HepG2 (cell line): ENCODE measurements around the gene CEMP1. TPM values are rescaled to one million over a fixed set of nuclear protein-coding genes. Genes with fewer than 3 reads are reported as not detected.

Experiments
- ATAC-seq: fragments of 200-7000 bp; cut with Tn5 transposase; 3 replicates; pipeline ENCODE4 v1.9.1; 2020; ENCODE audit warnings: mild to moderate bottlenecking, moderate library complexity
- BruUV-seq: library from RNA; stranded (reverse); fragments of 400-500 nt; replicated peaks from 2 replicates; lab custom pipeline; 2021; lab: Mats Ljungman, UMichigan
- CTCF ChIA-PET: fragments of 300-600 bp; formaldehyde crosslinking; extraction: SDS; loops from one replicate; lab custom pipeline; 2021; ENCODE audit warnings: low total read pairs, inconsistent platforms, low intra/inter-chr PET ratio; lab: Yijun Ruan, JAX
- POLR2A ChIA-PET: fragments of 350-600 bp; sonication (Branson Sonifier 250); formaldehyde crosslinking; loops from one replicate; lab custom pipeline; 2020; ENCODE audit warnings: antibody characterized with exemption, inconsistent platforms; lab: Yijun Ruan, JAX
- DNase-seq: peaks from one replicate; pipeline ENCODE4 v3.0.0-alpha.2; 2015; ENCODE audit warnings: low spot score
- FAIRE-seq: peaks from 3 replicates; lab custom pipeline; 2011; peaks lifted over from hg19 to GRCh38; lab: Jason Lieb, UNC
- H2AFZ ChIP-seq: one replicate; pipeline ENCODE4 v1.6.1; 2011; ENCODE audit warnings: low read length, inconsistent platforms
- H3K27ac ChIP-seq: fragments of 300-600 bp; 3 replicates; pipeline ENCODE4 v1.8.0; 2011; ENCODE audit warnings: mixed run types, mild to moderate bottlenecking, mixed read lengths, low read length, inconsistent platforms; ENCODE audit not compliant: insufficient read depth; ENCODE audit errors: extremely low read length
- H3K27me3 ChIP-seq, 2 experiments: fragments of 200-600 bp in 1 of 2; 2 replicates in 1 of 2; 3 replicates in 1 of 2; pipeline versions ENCODE4 v1.6.0 to v1.8.0; 2011; ENCODE audit warnings: low read length in 2 of 2, mild to moderate bottlenecking in 2 of 2, moderate library complexity in 2 of 2, inconsistent platforms in 1 of 2; ENCODE audit not compliant: insufficient read depth in 2 of 2, control insufficient read depth in 1 of 2
- H3K36me3 ChIP-seq, 2 experiments: fragments of 200-600 bp in 1 of 2; replicated peaks in 1 of 2; 2 replicates in 1 of 2; 3 replicates in 1 of 2; pipeline versions ENCODE4 v1.5.1 to v1.8.0; 2011; ENCODE audit warnings: low read length in 2 of 2, inconsistent platforms in 1 of 2; ENCODE audit not compliant: insufficient read depth in 2 of 2, control insufficient read depth in 1 of 2
- H3K4me1 ChIP-seq: 2 replicates; pipeline ENCODE4 v1.5.1; 2012; ENCODE audit warnings: low read length, inconsistent platforms; ENCODE audit not compliant: insufficient read depth
- H3K4me2 ChIP-seq: 2 replicates; pipeline ENCODE4 v1.6.0; 2011; ENCODE audit warnings: low read depth, low read length, inconsistent platforms
- H3K4me3 ChIP-seq, 3 experiments: fragments of 200-600 bp in 1 of 3; sonication (generic), shearing (Covaris generic) in 1 of 3; replicated peaks in 1 of 3; 2 replicates each; pipeline ENCODE4 v1.5.1; 2011 to 2016; ENCODE audit warnings: low read length in 3 of 3, inconsistent platforms in 2 of 3, low read depth in 2 of 3, mild to moderate bottlenecking in 2 of 3, control low read depth in 1 of 3, mixed read lengths in 1 of 3; ENCODE audit not compliant: insufficient read depth in 1 of 3
- H3K79me2 ChIP-seq: one replicate; pipeline ENCODE4 v1.6.1; 2011; ENCODE audit warnings: low read length, inconsistent platforms; ENCODE audit not compliant: insufficient read depth
- H3K9ac ChIP-seq: 2 replicates; pipeline ENCODE4 v1.6.0; 2011; ENCODE audit warnings: mild to moderate bottlenecking, low read depth, low read length, inconsistent platforms; ENCODE audit not compliant: insufficient read depth
- H3K9me3 ChIP-seq: 2 replicates; pipeline ENCODE4 v1.5.1; 2012; ENCODE audit warnings: mild to moderate bottlenecking, low read length
- H4K20me1 ChIP-seq: 2 replicates; pipeline ENCODE4 v1.6.0; 2011; ENCODE audit warnings: inconsistent platforms, mild to moderate bottlenecking, low read length, moderate library complexity; ENCODE audit not compliant: insufficient read depth
- MYC ChIP-seq: sonication (generic); formaldehyde crosslinking; IDR thresholded peaks from 2 replicates; pipeline ENCODE4 v1.9.0; 2021; ENCODE audit warnings: missing genetic modification reagents, borderline replicate concordance
- SP2 ChIP-seq: sonication (generic); formaldehyde crosslinking; IDR thresholded peaks from 2 replicates; pipeline ENCODE4 v1.5.1; 2020; ENCODE audit warnings: mild to moderate bottlenecking, missing genetic modification reagents
- U2AF1 ChIP-seq: fragments of 200-400 bp; formaldehyde crosslinking; optimal IDR thresholded peaks from 2 replicates; pipeline ENCODE3; 2017; ENCODE audit warnings: mild to moderate bottlenecking, low read depth, low read length
- ZBTB1 ChIP-seq: sonication (generic); formaldehyde crosslinking; IDR thresholded peaks from 2 replicates; pipeline ENCODE4 v1.4.0; 2020; ENCODE audit warnings: missing genetic modification reagents, borderline replicate concordance
- ZFP36 ChIP-seq: fragments of 150-350 bp; IDR thresholded peaks from 2 replicates; pipeline ENCODE4 v1.6.1; 2018; ENCODE audit warnings: borderline replicate concordance, low read length, low read depth; ENCODE audit not compliant: partially characterized antibody
- ZNF142 ChIP-seq: sonication (generic); formaldehyde crosslinking; IDR thresholded peaks from 2 replicates; pipeline ENCODE4 v1.4.0; 2020; ENCODE audit warnings: missing genetic modification reagents
- ZZZ3 ChIP-seq: sonication (generic); formaldehyde crosslinking; IDR thresholded peaks from 2 replicates; pipeline ENCODE4 v1.4.0; 2020; ENCODE audit warnings: missing genetic modification reagents, mild to moderate bottlenecking, borderline replicate concordance
- WGBS: methylation state at CpG from one replicate; pipeline ENCODE4 v1.1.6; 2017; ENCODE audit warnings: low lambda C conversion rate; 5-methylcytosine and 5-hydroxymethylcytosine counted together
- in situ Hi-C: cut with HindIII; loops from 2 replicates; pipeline ENCODE4 v1.10.0; 2017; ENCODE audit warnings: low pct_unique_long_range_greater_than_20kb; ENCODE audit not compliant: extremely low pct_ligation_motif_present
- intact Hi-C: fragments of 100-400 bp; cut with micrococcal nuclease; formaldehyde crosslinking; loops from one replicate; pipeline ENCODE4 v1.10.0; 2022; ENCODE audit not compliant: unreplicated experiment
- polyA plus RNA-seq, 8 experiments: library from polyadenylated mRNA; depleted of rRNA in 3 of 8; stranded (reverse) in 7 of 8; unstranded in 1 of 8; fragments of >200 nt; fragmentation: Illumina TruSeq in 4 of 8; extraction: Trizol in 4 of 8; gene quantifications; 2 replicates each; pipeline versions ENCODE4 v1.2.1 to v1.2.3, GENCODE V29; 2011 to 2016; ENCODE audit warnings: low read depth in 4 of 8, missing spikeins in 1 of 8, mixed read lengths in 1 of 8; ENCODE audit not compliant: insufficient read depth in 1 of 8
- total RNA-seq, 5 experiments: library from RNA; depleted of rRNA; stranded (reverse); fragments of >200 nt; fragmentation: Illumina TruSeq; extraction: Trizol; gene quantifications; 2 replicates each; pipeline ENCODE4 v1.2.3, GENCODE V29; 2016; ENCODE audit warnings: low read depth in 1 of 5
- TF ChIP-seq, protein P1 (sequence below): sonication (generic); formaldehyde crosslinking; IDR thresholded peaks from 2 replicates; pipeline ENCODE4 v1.5.0; 2020; ENCODE audit warnings: missing genetic modification reagents

Gene CEMP1
- total and polyA plus RNA-seq, 2 of the 13 experiments (the other 11 are each of a cell fraction or from before 2014, with no cell fraction given), result not detected

- no peak for ATAC-seq
- Histone ChIP-seq H3K79me2 (peaks cover 32% of the 10 kb centered on the region), H3K27me3 (no peaks in the 10 kb centered on the region), H3K4me3 (no peak overlapping the region), H3K9me3 (no peaks in the 10 kb centered on the region), H2AFZ (no peak overlapping the region), H3K36me3 (peaks cover 0 to 2% of the 10 kb centered on the region in 2 experiments; a peak in 1 of 5 replicates), H4K20me1 (peaks cover 31% of the 10 kb centered on the region), H3K9ac (no peak overlapping the region), H3K4me2 (no peak overlapping the region), H3K27ac (no peak overlapping the region), H3K4me1 (peaks cover 60% of the 10 kb centered on the region)
- ChIA-PET CTCF (no interaction called here), POLR2A (no interaction called here)
- intact Hi-C loops, result no loop called here
- no peak for FAIRE-seq
- WGBS, result 93% methylated on average over 8 of the region's 8 CpGs
- DNase-seq, result no peak
- no TSS peak for BruUV-seq
- TF ChIP-seq U2AF1 (no peak), ZFP36 (no peak)
- TF ChIP-seq, protein P1, sequence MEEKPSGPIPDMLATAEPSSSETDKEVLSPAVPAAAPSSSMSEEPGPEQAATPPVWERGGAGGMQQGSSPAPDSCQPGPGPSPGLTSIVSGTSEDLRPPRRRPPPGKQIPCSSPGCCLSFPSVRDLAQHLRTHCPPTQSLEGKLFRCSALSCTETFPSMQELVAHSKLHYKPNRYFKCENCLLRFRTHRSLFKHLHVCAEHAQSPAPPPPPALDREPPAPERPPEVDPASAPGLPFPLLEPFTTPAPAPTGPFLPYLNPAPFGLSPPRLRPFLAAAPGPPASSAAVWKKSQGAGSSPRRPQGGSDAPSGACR (CRISPR knock-in tag), result no peak
- in situ Hi-C loops, result no loop called here
These were observed 43.7 kb downstream of the CEMP1 start for GRCh38 chr16:2487517-2487842.

- Histone ChIP-seq H3K4me3 (no peak overlapping the region), H3K36me3 (peaks cover 0 to 2% of the 10 kb centered on the region in 2 experiments; a peak in 1 of 5 replicates), H2AFZ (no peak overlapping the region), H4K20me1 (peaks cover 31% of the 10 kb centered on the region), H3K4me1 (peaks cover 60% of the 10 kb centered on the region), H3K79me2 (peaks cover 35% of the 10 kb centered on the region), H3K27me3 (no peaks in the 10 kb centered on the region), H3K9ac (no peak overlapping the region), H3K9me3 (no peaks in the 10 kb centered on the region), H3K27ac (no peak overlapping the region), H3K4me2 (no peak overlapping the region)
- in situ Hi-C loops, result no loop called here
- ChIA-PET POLR2A (no interaction called here), CTCF (no interaction called here)
- DNase-seq (no peak), ATAC-seq (no peak), FAIRE-seq (no peak)
- intact Hi-C loops, result no loop called here
- 92% methylated on average over 28 of the region's 29 CpGs for WGBS
- TF ChIP-seq ZBTB1 (CRISPR knock-in tag) (no peak), SP2 (CRISPR knock-in tag) (no peak), ZNF142 (CRISPR knock-in tag) (no peak), ZZZ3 (CRISPR knock-in tag) (no peak), MYC (CRISPR knock-in tag) (no peak)
- no TSS peak for BruUV-seq
These were observed 44.3 kb downstream of the CEMP1 start for GRCh38 chr16:2486645-2487516.
